Testis (tissue), 3 donors: ENCODE results near the gene CHCHD6. TPM values are rescaled to one million over a fixed set of nuclear protein-coding genes. Genes with fewer than 3 reads are reported as not detected.

Experiments used
- DNase-seq: peaks from one replicate; pipeline ENCODE4 v3.0.0-alpha.2; 2019
- H3K27ac ChIP-seq, 2 donors: fragments of 200-600 bp; sonication (generic); one replicate each; pipeline ENCODE4 v1.5.1; 2019
- H3K27me3 ChIP-seq: fragments of 200-600 bp; sonication (generic); one replicate; pipeline ENCODE4 v1.5.1; 2019
- H3K36me3 ChIP-seq: fragments of 200-600 bp; sonication (generic); one replicate; pipeline ENCODE4 v1.5.1; 2017; ENCODE audit warnings: low read depth; ENCODE audit errors: missing control alignments
- H3K4me1 ChIP-seq: fragments of 200-600 bp; sonication (generic); one replicate; pipeline ENCODE4 v1.5.1; 2019
- H3K4me3 ChIP-seq, 2 donors: fragments of 200-600 bp; sonication (generic); one replicate each; pipeline ENCODE4 v1.5.1; 2017 to 2019
- H3K9me3 ChIP-seq: fragments of 200-600 bp; sonication (generic); one replicate; pipeline ENCODE4 v1.5.1; 2017
- POLR2A ChIP-seq: fragments of 450-650 bp; IDR thresholded peaks from one replicate; pipeline ENCODE4 v1.6.1; 2017; ENCODE audit warnings: antibody characterized with exemption, mild to moderate bottlenecking, moderate library complexity
- WGBS, 2 donors: methylation state at CpG; one replicate each; pipeline ENCODE4 v1.1.5; 2018; 5-methylcytosine and 5-hydroxymethylcytosine counted together
- intact Hi-C: fragments of 100-400 bp; cut with DNase I; formaldehyde crosslinking; loops from one replicate; pipeline ENCODE4 v1.15.1; 2023; ENCODE audit warnings: low total_unique reads
- polyA plus RNA-seq: library from polyadenylated mRNA; stranded (reverse); fragments of 350-450 nt; fragmentation: Illumina TruSeq; extraction: RNeasy Lipid Tissue Mini Kit (QIAGEN cat#74804); gene quantifications from one replicate; pipeline ENCODE4 v1.2.3, GENCODE V29; 2014; ENCODE audit warnings: low read depth, low replicate concordance; ENCODE audit not compliant: insufficient read depth
- total RNA-seq, 2 donors: library from RNA; depleted of rRNA; stranded (reverse); fragments of >200 nt; gene quantifications; one replicate each; pipeline ENCODE4 v1.2.3, GENCODE V29; 2016
- TF ChIP-seq, protein P1 (sequence below), 3 experiments: fragments of 450-650 bp in 2 of 3; fragments of 200-600 bp in 1 of 3; sonication (generic) in 1 of 3; IDR thresholded peaks; one replicate each; pipeline ENCODE4 v1.5.1; 2016 to 2019; ENCODE audit warnings: antibody characterized with exemption in 3 of 3, mild to moderate bottlenecking in 2 of 3, moderate library complexity in 1 of 3

The CHCHD6 gene
- total and polyA plus RNA-seq, 3 donors from 2014 or later = 47.6 to 84.6 (median 49.9) TPM

DNA sequence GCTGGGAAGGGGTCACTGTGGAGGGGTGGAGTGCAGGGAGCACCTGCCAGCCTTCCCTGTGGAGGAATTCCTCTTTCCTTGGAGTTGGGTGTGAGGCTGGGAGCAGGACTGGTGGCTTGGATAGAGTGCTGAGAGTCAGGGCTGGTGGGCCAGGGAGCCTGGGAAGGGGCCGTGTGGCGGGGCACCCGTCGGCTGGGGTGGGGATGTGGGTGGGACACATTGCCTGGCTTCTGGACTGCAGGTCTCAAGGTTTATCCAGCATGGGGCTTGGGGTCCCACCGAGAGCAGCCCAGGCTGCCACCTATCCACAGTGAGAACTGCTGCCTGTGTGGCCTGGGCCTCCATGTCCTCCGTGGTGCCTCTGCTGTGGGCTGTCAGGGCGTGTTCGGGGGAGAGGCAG, 283.6 kb downstream of the CHCHD6 start:
- H3K9me3 ChIP-seq = no peaks in the 10 kb centered on the region
- H3K4me3 ChIP-seq = no peak overlapping the region
- H3K36me3 ChIP-seq = no peaks in the 10 kb centered on the region
- TF ChIP-seq, protein P1, sequence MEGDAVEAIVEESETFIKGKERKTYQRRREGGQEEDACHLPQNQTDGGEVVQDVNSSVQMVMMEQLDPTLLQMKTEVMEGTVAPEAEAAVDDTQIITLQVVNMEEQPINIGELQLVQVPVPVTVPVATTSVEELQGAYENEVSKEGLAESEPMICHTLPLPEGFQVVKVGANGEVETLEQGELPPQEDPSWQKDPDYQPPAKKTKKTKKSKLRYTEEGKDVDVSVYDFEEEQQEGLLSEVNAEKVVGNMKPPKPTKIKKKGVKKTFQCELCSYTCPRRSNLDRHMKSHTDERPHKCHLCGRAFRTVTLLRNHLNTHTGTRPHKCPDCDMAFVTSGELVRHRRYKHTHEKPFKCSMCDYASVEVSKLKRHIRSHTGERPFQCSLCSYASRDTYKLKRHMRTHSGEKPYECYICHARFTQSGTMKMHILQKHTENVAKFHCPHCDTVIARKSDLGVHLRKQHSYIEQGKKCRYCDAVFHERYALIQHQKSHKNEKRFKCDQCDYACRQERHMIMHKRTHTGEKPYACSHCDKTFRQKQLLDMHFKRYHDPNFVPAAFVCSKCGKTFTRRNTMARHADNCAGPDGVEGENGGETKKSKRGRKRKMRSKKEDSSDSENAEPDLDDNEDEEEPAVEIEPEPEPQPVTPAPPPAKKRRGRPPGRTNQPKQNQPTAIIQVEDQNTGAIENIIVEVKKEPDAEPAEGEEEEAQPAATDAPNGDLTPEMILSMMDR (IDR thresholded peaks at IDR 0.05) = no peak
- no peak for TF ChIP-seq POLR2A
- H3K27ac ChIP-seq = no peak overlapping the region
- 79 to 85% methylated on average over 3 to 8 of the region's 8 CpGs for WGBS, 2 donors
- intact Hi-C loops = loop anchor here (10.0 kb wide), 1 partner anchor 313 kb away; no protein-coding TSS in a partner anchor
- H3K4me1 ChIP-seq = peaks cover 24% of the 10 kb centered on the region
- no peaks in the 10 kb centered on the region for H3K27me3 ChIP-seq
- DNase-seq = no peak

DNA sequence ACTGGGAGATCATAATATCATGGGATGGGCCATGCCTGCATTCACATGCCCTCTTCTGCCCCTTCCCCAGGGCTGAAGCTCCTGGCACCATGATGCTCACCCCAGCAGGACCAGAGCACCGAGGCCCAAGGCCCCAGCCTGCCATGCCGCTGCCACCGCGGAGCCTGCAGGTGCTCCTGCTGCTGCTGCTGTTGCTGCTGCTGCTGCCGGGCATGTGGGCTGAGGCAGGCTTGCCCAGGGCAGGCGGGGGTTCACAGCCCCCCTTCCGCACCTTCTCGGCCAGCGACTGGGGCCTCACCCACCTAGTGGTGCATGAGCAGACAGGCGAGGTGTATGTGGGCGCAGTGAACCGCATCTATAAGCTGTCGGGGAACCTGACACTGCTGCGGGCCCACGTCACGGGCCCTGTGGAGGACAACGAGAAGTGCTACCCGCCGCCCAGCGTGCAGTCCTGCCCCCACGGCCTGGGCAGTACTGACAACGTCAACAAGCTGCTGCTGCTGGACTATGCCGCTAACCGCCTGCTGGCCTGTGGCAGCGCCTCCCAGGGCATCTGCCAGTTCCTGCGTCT, 284.5 kb downstream of the CHCHD6 start:
- Histone ChIP-seq H3K9me3 (no peaks in the 10 kb centered on the region), H3K27me3 (no peaks in the 10 kb centered on the region), H3K4me1 (peaks cover 24% of the 10 kb centered on the region), H3K36me3 (no peaks in the 10 kb centered on the region), H3K27ac (no peak overlapping the region), H3K4me3 (no peak overlapping the region)
- TF ChIP-seq, protein P1 (IDR thresholded peaks at IDR 0.05) = no peak
- TF ChIP-seq POLR2A = no peak
- 97 to 100% methylated on average over 13 to 15 of the region's 26 CpGs for WGBS, 2 donors
- no peak for DNase-seq
- intact Hi-C loops = loop anchor here (10.0 kb wide), 1 partner anchor 314 kb away; no protein-coding TSS in a partner anchor

DNA sequence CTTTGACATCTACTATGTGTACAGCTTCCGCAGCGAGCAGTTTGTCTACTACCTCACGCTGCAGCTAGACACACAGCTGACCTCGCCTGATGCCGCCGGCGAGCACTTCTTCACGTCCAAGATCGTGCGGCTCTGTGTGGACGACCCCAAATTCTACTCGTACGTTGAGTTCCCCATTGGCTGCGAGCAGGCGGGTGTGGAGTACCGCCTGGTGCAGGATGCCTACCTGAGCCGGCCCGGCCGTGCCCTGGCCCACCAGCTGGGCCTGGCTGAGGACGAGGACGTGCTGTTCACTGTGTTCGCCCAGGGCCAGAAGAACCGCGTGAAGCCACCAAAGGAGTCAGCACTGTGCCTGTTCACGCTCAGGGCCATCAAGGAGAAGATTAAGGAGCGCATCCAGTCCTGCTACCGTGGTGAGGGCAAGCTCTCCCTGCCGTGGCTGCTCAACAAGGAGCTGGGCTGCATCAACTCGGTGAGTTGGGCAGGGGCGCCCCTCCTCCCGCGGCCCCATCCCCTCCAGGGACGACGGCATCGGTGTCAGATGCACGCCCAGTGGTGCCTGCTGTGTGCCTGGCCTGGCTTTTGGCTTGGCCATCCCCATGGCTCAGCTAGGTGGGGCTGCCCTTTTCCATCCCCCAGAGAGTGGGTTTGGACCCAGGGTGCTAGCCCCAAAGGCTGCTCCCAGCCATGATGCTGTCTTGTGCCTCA, 285.4 kb downstream of the CHCHD6 start:
- DNase-seq = no peak
- intact Hi-C loops = loop anchor here (10.0 kb wide), 2 partner anchors 315 to 555 kb away; no protein-coding TSS in a partner anchor
- H3K4me1 ChIP-seq = peaks cover 26% of the 10 kb centered on the region
- WGBS, 2 donors = 92 to 93% methylated on average over 15 to 36 of the region's 36 CpGs
- no peaks in the 10 kb centered on the region for H3K9me3 ChIP-seq
- H3K4me3 ChIP-seq = no peak overlapping the region
- TF ChIP-seq POLR2A = no peak
- TF ChIP-seq, protein P1 (IDR thresholded peaks at IDR 0.05) = no peak
- H3K27me3 ChIP-seq = no peaks in the 10 kb centered on the region
- H3K27ac ChIP-seq = no peak overlapping the region
- H3K36me3 ChIP-seq = no peaks in the 10 kb centered on the region

DNA sequence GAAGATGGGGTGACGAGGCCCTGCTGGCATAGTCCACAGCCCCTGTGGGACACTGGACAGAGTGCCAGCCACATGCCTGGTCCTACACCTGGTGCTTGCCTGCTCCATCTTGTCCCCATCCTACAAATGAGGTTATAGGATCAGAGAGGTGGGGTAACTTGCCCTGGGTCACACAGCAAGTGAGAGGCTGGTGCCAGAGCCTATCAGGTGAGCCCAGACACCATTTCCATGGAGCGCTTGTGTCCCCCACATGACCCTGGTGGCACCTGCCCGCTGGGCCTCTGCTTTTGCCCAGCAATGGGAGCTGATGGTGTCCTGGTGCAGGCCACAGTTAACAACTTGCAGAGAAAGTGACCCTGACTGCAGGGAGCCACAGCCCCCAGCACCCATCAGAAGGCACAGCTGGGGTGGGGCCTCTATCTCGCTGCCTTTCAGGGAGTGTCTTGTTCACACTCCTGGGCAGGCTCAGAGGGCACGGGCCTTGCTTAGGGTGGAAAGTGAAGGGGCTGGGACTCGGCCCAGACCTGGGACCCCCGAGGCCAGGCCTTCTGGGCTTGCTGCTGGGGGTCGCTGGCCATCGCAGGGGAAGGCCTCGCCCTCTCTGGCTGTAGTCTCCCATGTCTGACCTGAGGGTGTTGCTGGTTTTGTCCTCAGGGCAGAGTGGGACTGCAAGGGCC, 286.1 kb downstream of the CHCHD6 start:
- Histone ChIP-seq H3K4me3 (no peak overlapping the region), H3K27ac (no peak overlapping the region), H3K9me3 (no peaks in the 10 kb centered on the region), H3K36me3 (no peaks in the 10 kb centered on the region), H3K27me3 (no peaks in the 10 kb centered on the region), H3K4me1 (peaks cover 25% of the 10 kb centered on the region)
- no peak for DNase-seq
- intact Hi-C loops = loop anchor here (10.0 kb wide), 1 partner anchor 555 kb away; no protein-coding TSS in a partner anchor
- 83 to 93% methylated on average over 1 to 10 of the region's 10 CpGs for WGBS, 2 donors
- TF ChIP-seq, protein P1 (IDR thresholded peaks at IDR 0.05) = no peak
- TF ChIP-seq POLR2A = no peak
